OCI-LY3 (cell line): ENCODE data around the gene PLEKHG3.

Experiments used
- CTCF ChIP-seq: fragments of 200-600, 300-600 bp; sonication (generic); IDR thresholded peaks from 2 replicates; pipeline ENCODE4 v1.5.1; 2014; ENCODE audit warnings: antibody characterized with exemption, low read length, low read depth
- EZH2phosphoT487 ChIP-seq: fragments of 200-600 bp; shearing (Covaris generic); IDR thresholded peaks from 2 replicates; pipeline ENCODE4 v1.6.1; 2018; ENCODE audit warnings: antibody characterized with exemption, mixed run types, low read depth

DNA sequence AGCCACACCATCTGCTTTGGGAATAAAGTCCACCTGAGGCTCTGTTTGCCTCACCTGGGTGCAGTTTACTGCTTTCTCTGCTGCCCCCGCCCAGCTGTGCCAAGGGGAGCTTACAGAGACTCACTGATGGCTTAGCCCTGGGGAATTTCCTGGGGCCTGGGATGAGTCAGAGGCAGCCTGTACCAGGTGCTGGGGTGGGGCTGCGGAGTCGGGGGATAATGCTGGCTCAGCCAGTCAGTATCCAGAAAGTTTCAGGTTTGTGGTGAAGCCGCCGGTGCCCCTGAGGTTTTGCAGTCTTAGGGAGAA, 22.3 kb downstream of the PLEKHG3 start:
- TF ChIP-seq CTCF = no peak
- TF ChIP-seq EZH2phosphoT487 = no peak
